ENCODE data around the gene MPP3. TPM values are rescaled to one million over a fixed set of nuclear protein-coding genes. Genes with fewer than 3 reads are reported as not detected.

Gene MPP3
- total and polyA plus RNA-seq, 9 of the 15 experiments (the other 6 are each of a cell fraction or from before 2014, with no cell fraction given), result 0.41 to 10.4 (median 4.5) TPM

DNA sequence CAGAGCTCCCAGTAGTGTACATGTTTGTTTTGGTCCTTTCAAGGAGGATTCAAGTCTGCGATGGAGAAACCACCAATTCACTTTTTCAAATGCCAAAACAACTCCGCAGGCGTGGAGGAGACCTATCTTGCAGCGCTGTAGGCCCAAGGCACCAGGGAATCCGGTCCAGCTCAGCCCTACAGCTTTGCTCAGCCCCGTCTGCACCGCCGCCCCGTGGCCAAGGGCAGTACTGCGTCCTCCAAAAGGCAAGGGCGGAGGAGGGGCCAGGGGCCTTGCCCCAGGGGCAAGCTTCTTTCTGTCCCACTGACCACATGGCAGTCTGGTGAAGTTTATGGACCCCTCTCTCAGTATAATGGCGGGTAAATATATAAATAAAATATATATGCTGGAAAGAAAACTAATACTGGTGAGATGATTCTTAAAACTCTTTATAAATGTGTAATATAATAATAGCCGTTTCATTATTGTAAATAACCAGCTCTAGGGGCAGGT, 13.3 kb upstream of the MPP3 start (continued):
- TF ChIP-seq, protein P1, sequence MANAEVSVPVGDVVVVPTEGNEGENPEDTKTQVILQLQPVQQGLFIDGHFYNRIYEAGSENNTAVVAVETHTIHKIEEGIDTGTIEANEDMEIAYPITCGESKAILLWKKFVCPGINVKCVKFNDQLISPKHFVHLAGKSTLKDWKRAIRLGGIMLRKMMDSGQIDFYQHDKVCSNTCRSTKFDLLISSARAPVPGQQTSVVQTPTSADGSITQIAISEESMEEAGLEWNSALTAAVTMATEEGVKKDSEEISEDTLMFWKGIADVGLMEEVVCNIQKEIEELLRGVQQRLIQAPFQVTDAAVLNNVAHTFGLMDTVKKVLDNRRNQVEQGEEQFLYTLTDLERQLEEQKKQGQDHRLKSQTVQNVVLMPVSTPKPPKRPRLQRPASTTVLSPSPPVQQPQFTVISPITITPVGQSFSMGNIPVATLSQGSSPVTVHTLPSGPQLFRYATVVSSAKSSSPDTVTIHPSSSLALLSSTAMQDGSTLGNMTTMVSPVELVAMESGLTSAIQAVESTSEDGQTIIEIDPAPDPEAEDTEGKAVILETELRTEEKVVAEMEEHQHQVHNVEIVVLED (CRISPR knock-in tag; IDR thresholded peaks at IDR 0.05), result no peak
- TF ChIP-seq JUND (IDR thresholded peaks at IDR 0.05; ENCODE audit: borderline replicate concordance, low read depth, low read length) (peak; percentile 51; the same call in 1 of the 2 replicates), JUND (tag; IDR thresholded peaks at IDR 0.05; ENCODE audit: borderline replicate concordance, low read depth, low read length) (no peak; the same call in 2 of the 3 replicates), KLF10 (CRISPR knock-in tag; IDR thresholded peaks at IDR 0.05) (no peak), ZNF282 (CRISPR knock-in tag; IDR thresholded peaks at IDR 0.05) (no peak), TARDBP (IDR thresholded peaks at IDR 0.05) (no peak), DIDO1 (tag; IDR thresholded peaks at IDR 0.05; ENCODE audit: low read depth) (no peak), CBX8 (IDR thresholded peaks at IDR 0.05; ENCODE audit: borderline replicate concordance, extremely low read depth, low read depth, low read length, poor library complexity, severe bottlenecking) (no peak), ZNF324 (CRISPR knock-in tag; IDR thresholded peaks at IDR 0.05) (no peak), ZFP36 (IDR thresholded peaks at IDR 0.05; ENCODE audit: low read depth, low read length, partially characterized antibody) (peak; percentile 21), TOE1 (IDR thresholded peaks at IDR 0.05; ENCODE audit: borderline replicate concordance) (0 out of 2 replicates have a peak, but pooled peaks have one; percentile 16), TOE1 (CRISPR knock-in tag; IDR thresholded peaks at IDR 0.05; ENCODE audit: borderline replicate concordance, low read depth) (no peak), CREM (IDR thresholded peaks at IDR 0.05; ENCODE audit: low read depth) (0 out of 2 replicates have a peak, but pooled peaks have one; percentile 39), ETV6 (IDR thresholded peaks at IDR 0.05; ENCODE audit: borderline replicate concordance in 1 of 2, low read depth in 2 of 2, low read length in 1 of 2) (no peak), ETV6 (CRISPR knock-in tag; IDR thresholded peaks at IDR 0.05; ENCODE audit: borderline replicate concordance) (no peak), HNRNPK (IDR thresholded peaks at IDR 0.05; ENCODE audit: low read depth, low read length, poor library complexity, severe bottlenecking) (no peak), POLR2B (IDR thresholded peaks at IDR 0.05; ENCODE audit: low read depth, partially characterized antibody) (no peak), ELF2 (CRISPR knock-in tag; IDR thresholded peaks at IDR 0.05) (no peak), YBX1 (IDR thresholded peaks at IDR 0.05) (no peak), CBX3 (IDR thresholded peaks at IDR 0.05; ENCODE audit: borderline replicate concordance in 1 of 2, low read length in 2 of 2) (no peak), SOX6 (IDR thresholded peaks at IDR 0.05) (peak; percentile 31; the same call in 1 of the 2 replicates), CHD2 (IDR thresholded peaks at IDR 0.05; ENCODE audit: low read depth, low read length) (no peak), BHLHE40 (IDR thresholded peaks at IDR 0.05; ENCODE audit: low read length) (peak; percentile 12; the same call in 1 of the 2 replicates), TCF7L2 (IDR thresholded peaks at IDR 0.05; ENCODE audit: low read depth, low read length) (no peak)
- TF ChIP-seq, protein P2, sequence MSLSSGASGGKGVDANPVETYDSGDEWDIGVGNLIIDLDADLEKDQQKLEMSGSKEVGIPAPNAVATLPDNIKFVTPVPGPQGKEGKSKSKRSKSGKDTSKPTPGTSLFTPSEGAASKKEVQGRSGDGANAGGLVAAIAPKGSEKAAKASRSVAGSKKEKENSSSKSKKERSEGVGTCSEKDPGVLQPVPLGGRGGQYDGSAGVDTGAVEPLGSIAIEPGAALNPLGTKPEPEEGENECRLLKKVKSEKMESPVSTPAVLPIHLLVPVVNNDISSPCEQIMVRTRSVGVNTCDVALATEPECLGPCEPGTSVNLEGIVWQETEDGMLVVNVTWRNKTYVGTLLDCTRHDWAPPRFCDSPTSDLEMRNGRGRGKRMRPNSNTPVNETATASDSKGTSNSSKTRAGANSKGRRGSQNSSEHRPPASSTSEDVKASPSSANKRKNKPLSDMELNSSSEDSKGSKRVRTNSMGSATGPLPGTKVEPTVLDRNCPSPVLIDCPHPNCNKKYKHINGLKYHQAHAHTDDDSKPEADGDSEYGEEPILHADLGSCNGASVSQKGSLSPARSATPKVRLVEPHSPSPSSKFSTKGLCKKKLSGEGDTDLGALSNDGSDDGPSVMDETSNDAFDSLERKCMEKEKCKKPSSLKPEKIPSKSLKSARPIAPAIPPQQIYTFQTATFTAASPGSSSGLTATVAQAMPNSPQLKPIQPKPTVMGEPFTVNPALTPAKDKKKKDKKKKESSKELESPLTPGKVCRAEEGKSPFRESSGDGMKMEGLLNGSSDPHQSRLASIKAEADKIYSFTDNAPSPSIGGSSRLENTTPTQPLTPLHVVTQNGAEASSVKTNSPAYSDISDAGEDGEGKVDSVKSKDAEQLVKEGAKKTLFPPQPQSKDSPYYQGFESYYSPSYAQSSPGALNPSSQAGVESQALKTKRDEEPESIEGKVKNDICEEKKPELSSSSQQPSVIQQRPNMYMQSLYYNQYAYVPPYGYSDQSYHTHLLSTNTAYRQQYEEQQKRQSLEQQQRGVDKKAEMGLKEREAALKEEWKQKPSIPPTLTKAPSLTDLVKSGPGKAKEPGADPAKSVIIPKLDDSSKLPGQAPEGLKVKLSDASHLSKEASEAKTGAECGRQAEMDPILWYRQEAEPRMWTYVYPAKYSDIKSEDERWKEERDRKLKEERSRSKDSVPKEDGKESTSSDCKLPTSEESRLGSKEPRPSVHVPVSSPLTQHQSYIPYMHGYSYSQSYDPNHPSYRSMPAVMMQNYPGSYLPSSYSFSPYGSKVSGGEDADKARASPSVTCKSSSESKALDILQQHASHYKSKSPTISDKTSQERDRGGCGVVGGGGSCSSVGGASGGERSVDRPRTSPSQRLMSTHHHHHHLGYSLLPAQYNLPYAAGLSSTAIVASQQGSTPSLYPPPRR (CRISPR knock-in tag; IDR thresholded peaks at IDR 0.05; ENCODE audit: borderline replicate concordance), result no peak

Measured in K562 (cell line).